ENCODE data around the gene STRADB.

DNA sequence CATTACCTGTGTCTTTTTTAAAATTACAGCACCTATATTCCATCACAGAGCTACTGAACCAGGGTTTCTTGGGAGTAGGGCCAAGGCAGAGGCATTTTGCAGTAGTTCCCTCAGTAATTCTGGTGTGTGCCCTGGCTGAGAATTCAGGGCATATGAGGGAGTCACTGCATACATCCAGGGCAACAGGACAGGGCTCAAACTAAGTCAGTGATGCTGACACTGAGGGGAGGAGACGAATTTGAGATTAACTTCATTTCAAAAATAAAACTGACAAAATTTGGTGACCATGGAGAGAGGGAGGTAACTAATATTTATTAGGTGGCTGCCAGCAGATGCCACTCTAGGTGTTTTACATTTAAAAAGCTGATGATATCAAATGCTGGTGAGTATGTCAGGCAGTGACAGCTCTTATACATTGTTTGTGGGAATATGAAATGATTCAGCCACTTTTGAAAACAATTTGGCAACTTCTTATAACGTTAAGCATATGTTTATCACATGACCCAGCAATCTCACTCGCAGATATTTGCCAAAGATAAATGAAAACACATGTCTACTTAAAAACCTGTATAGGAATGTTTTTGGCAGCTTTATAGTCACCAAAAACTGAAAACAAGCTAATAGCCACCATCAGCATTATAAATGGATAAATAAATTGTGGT lies 20.3 kb downstream of the STRADB start:
- no peak for TF ChIP-seq HNF4A (conservative IDR thresholded peaks at IDR 0.05)
- TF ChIP-seq, protein P1, sequence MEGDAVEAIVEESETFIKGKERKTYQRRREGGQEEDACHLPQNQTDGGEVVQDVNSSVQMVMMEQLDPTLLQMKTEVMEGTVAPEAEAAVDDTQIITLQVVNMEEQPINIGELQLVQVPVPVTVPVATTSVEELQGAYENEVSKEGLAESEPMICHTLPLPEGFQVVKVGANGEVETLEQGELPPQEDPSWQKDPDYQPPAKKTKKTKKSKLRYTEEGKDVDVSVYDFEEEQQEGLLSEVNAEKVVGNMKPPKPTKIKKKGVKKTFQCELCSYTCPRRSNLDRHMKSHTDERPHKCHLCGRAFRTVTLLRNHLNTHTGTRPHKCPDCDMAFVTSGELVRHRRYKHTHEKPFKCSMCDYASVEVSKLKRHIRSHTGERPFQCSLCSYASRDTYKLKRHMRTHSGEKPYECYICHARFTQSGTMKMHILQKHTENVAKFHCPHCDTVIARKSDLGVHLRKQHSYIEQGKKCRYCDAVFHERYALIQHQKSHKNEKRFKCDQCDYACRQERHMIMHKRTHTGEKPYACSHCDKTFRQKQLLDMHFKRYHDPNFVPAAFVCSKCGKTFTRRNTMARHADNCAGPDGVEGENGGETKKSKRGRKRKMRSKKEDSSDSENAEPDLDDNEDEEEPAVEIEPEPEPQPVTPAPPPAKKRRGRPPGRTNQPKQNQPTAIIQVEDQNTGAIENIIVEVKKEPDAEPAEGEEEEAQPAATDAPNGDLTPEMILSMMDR (IDR thresholded peaks at IDR 0.05; ENCODE audit: low read depth, low read length, missing input control) = no peak
- TF ChIP-seq, protein P2, sequence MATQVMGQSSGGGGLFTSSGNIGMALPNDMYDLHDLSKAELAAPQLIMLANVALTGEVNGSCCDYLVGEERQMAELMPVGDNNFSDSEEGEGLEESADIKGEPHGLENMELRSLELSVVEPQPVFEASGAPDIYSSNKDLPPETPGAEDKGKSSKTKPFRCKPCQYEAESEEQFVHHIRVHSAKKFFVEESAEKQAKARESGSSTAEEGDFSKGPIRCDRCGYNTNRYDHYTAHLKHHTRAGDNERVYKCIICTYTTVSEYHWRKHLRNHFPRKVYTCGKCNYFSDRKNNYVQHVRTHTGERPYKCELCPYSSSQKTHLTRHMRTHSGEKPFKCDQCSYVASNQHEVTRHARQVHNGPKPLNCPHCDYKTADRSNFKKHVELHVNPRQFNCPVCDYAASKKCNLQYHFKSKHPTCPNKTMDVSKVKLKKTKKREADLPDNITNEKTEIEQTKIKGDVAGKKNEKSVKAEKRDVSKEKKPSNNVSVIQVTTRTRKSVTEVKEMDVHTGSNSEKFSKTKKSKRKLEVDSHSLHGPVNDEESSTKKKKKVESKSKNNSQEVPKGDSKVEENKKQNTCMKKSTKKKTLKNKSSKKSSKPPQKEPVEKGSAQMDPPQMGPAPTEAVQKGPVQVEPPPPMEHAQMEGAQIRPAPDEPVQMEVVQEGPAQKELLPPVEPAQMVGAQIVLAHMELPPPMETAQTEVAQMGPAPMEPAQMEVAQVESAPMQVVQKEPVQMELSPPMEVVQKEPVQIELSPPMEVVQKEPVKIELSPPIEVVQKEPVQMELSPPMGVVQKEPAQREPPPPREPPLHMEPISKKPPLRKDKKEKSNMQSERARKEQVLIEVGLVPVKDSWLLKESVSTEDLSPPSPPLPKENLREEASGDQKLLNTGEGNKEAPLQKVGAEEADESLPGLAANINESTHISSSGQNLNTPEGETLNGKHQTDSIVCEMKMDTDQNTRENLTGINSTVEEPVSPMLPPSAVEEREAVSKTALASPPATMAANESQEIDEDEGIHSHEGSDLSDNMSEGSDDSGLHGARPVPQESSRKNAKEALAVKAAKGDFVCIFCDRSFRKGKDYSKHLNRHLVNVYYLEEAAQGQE (IDR thresholded peaks at IDR 0.05) = no peak
- TF ChIP-seq TAF1 (conservative IDR thresholded peaks at IDR 0.05) = no peak
- TF ChIP-seq, protein P3, sequence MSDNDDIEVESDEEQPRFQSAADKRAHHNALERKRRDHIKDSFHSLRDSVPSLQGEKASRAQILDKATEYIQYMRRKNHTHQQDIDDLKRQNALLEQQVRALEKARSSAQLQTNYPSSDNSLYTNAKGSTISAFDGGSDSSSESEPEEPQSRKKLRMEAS (IDR thresholded peaks at IDR 0.05) = no peak
- TF ChIP-seq RAD21 (IDR thresholded peaks at IDR 0.05) = no peak
- TF ChIP-seq GABPA (IDR thresholded peaks at IDR 0.05 in 1 of 2, conservative IDR thresholded peaks at IDR 0.05 in 1 of 2) = no peak
- TF ChIP-seq RXRA (IDR thresholded peaks at IDR 0.05) = no peak
- TF ChIP-seq, protein P4, sequence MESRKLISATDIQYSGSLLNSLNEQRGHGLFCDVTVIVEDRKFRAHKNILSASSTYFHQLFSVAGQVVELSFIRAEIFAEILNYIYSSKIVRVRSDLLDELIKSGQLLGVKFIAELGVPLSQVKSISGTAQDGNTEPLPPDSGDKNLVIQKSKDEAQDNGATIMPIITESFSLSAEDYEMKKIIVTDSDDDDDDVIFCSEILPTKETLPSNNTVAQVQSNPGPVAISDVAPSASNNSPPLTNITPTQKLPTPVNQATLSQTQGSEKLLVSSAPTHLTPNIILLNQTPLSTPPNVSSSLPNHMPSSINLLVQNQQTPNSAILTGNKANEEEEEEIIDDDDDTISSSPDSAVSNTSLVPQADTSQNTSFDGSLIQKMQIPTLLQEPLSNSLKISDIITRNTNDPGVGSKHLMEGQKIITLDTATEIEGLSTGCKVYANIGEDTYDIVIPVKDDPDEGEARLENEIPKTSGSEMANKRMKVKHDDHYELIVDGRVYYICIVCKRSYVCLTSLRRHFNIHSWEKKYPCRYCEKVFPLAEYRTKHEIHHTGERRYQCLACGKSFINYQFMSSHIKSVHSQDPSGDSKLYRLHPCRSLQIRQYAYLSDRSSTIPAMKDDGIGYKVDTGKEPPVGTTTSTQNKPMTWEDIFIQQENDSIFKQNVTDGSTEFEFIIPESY (IDR thresholded peaks at IDR 0.05) = no peak
- TF ChIP-seq YY1 (IDR thresholded peaks at IDR 0.05) = no peak
- TF ChIP-seq HNF4G (IDR thresholded peaks at IDR 0.05) = no peak
- TF ChIP-seq, protein P5, sequence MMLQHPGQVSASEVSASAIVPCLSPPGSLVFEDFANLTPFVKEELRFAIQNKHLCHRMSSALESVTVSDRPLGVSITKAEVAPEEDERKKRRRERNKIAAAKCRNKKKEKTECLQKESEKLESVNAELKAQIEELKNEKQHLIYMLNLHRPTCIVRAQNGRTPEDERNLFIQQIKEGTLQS (IDR thresholded peaks at IDR 0.05) = no peak
